Activated naive CD8-positive, alpha-beta T cell (primary cell): ENCODE measurements around the gene AGAP1.

Experiments
- H3K27ac Mint-ChIP-seq: one replicate; pipeline ENCODE4 v1.8.0; 2021; ENCODE audit warnings: mixed read lengths
- H3K27me3 Mint-ChIP-seq: one replicate; pipeline ENCODE4 v1.8.0; 2021; ENCODE audit warnings: mixed read lengths
- H3K36me3 Mint-ChIP-seq: one replicate; pipeline ENCODE4 v1.8.0; 2021; ENCODE audit warnings: mixed read lengths
- H3K4me1 Mint-ChIP-seq: one replicate; pipeline ENCODE4 v1.8.0; 2021; ENCODE audit warnings: low read depth, mixed read lengths
- H3K4me3 Mint-ChIP-seq: one replicate; pipeline ENCODE4 v1.8.0; 2021; ENCODE audit warnings: mild to moderate bottlenecking, mixed read lengths
- H3K9me3 Mint-ChIP-seq: one replicate; pipeline ENCODE4 v1.8.0; 2021; ENCODE audit warnings: low read depth, mixed read lengths

Gene AGAP1

DNA sequence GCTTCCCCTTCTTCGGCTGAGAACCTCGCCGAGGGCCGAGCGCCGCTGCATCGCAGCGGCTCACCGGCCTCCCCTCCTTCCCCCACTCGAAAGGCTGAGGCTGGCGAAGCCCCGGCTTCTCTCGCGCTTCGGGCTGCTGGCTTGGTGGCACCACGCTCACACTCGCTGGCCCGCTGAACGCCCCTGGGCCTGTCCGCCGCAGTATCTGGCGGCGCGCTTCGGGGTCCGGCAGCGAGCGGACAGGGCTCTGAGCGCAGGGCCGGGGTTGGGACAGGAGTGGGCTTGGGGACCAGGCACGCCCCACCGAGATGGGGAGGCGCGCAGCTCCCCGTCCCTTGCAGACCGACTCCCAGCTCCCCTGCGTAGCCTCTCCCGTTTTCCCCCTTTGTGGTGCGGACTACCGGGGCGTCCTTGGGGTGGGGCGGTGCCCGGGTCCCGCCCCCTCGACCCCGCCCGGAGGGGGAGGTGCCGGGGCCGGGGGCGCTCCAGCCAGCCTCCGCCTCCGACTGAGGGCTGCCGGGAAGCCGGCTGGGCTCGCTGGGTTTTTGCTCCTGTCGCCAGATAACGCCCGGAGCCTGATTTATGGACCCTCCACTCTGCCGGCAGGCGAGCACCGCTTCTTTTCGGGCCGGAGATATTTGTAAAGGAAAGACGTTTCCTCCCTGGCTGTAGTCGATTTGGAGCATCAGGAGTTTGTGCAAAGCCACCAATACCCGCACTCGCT is 670.5 kb downstream of the AGAP1 start:
- H3K27ac Mint-ChIP-seq: peak overlapping the region; percentile 54
- peak overlapping the region; percentile 68 for H3K4me3 Mint-ChIP-seq
- H3K36me3 Mint-ChIP-seq: no peaks in the 10 kb centered on the region

DNA sequence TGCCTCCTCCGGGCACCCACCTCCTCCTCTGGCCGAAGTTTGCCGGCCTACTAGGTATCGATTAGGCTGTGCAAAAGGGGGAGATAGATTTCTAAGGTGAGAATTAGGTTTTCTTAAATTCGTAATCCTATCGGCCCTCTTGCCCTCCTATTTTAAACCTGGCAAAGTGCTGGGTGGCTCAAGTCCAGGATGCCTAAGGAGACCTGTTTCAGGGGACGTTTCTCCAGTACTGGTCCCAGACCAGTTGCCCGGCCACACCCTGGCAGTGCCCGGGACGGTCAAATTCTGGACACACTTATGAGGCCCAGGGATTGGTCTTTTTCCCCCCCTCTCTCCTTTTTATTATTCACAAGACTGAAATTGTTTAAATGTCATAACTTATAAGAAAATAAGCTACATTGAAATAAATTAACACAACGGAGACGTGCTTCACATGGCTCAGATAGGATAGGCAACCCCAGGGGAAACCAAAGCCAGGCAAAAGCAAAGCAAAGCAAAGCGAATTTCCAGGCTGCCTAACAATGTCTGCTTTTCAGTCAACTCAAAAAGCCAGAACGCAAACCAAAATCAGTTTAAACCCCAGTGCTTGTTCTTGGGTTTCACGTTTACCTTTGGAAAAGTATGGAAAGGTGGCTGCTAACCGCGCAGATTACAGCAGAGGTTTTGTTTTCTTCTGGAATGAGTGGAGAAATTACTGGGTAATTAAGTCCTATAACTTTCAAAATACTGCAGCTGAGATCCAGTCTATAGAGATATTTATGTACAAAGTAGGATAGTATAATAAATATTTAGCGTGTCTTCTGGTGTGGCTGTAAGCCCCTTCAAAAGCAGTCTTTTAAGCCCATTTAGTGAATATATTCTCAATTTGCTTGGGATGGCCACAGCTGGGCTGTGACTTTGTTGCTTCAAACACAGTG is 671.3 kb downstream of the AGAP1 start:
- Mint-ChIP-seq H3K27me3 (peaks cover 29% of the 10 kb centered on the region), H3K4me3 (peak overlapping the region; percentile 68), H3K27ac (peak overlapping the region; percentile 54), H3K9me3 (no peaks in the 10 kb centered on the region), H3K4me1 (peaks cover 16% of the 10 kb centered on the region), H3K36me3 (no peaks in the 10 kb centered on the region)

More for the DNA sequence above, 670.5 kb downstream of the AGAP1 start:
- H3K4me1 Mint-ChIP-seq: peaks cover 16% of the 10 kb centered on the region
- no peaks in the 10 kb centered on the region for H3K9me3 Mint-ChIP-seq
- peaks cover 23% of the 10 kb centered on the region for H3K27me3 Mint-ChIP-seq

DNA sequence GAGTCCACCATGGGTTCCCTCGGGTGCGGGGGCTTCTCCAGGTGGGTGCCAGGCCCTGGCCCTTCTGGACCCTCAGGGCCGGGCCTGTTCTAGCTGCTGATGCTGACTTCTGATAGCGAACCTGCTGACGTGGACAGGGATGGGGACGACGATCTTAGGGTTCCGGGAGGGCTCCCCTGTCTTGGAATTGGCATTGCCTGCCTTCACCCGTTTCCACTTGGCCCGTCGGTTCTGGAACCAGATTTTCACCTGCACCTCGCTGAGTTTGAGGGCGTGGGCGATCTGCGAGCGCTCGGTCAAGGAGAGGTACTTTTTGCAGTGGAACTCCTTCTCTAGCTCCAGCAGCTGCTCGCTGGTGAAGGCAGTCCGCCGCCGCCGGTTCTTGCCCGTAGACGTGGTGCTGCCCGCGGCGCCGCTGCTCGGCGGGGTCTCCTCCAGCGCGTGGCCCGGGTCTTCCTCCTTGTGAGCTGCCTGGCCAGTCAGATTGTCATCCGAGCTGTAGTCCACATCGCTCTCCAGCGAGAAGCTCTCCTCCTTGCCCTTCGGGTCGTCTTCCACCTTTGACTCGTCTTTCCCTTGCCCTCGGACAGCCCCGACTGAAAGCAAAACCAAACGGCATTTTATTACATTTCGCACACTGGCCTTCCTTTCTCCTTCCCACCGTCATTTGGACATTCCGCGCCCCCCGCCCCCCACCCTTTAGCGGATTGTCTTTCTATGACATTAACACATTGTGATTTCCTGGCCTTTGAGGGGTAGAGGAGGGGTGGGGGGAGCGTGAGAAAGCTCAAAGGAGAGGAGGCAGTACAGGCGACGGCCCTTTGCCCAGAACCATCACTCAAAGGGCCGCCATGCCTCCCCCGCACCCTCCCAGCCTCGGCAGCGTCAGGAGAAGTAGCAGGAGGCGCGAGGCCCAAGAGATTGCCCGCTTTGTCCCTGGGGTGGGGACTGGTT is 672.3 kb downstream of the AGAP1 start:
- peak overlapping the region; percentile 52 for H3K4me3 Mint-ChIP-seq
- no peak overlapping the region for H3K27ac Mint-ChIP-seq
- peaks cover 21% of the 10 kb centered on the region for H3K4me1 Mint-ChIP-seq

DNA sequence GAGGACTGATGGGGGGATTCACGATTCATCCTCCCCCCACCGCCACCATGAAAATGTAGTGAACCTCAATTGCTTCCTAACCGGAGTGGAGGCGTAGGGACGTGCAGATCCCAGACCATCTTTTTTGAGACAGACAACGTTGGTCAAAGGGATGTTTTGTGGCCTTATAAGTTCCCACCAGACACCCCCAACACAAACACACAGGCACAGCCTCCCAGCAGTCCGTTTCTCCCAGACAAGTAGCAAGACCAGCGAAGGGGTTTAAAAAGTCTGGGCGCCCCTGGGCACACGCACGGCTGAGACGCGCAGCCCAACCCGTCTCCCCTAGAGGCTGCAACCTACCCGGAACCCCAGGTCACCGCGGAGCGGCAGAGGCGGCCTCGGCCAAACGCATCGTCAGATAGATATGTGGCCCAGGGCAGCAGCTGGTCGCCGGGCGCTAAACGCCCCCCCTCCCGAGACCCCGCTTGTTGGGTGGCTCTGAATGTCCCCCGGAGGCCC is 673.0 kb downstream of the AGAP1 start:
- Mint-ChIP-seq H3K27ac (no peak overlapping the region), H3K36me3 (no peaks in the 10 kb centered on the region), H3K9me3 (no peaks in the 10 kb centered on the region), H3K27me3 (peaks cover 40% of the 10 kb centered on the region), H3K4me1 (peaks cover 22% of the 10 kb centered on the region), H3K4me3 (peak overlapping the region; percentile 52)

More for the DNA sequence above, 672.3 kb downstream of the AGAP1 start:
- H3K9me3 Mint-ChIP-seq: no peaks in the 10 kb centered on the region
- H3K36me3 Mint-ChIP-seq: no peaks in the 10 kb centered on the region
- H3K27me3 Mint-ChIP-seq: peaks cover 38% of the 10 kb centered on the region

DNA sequence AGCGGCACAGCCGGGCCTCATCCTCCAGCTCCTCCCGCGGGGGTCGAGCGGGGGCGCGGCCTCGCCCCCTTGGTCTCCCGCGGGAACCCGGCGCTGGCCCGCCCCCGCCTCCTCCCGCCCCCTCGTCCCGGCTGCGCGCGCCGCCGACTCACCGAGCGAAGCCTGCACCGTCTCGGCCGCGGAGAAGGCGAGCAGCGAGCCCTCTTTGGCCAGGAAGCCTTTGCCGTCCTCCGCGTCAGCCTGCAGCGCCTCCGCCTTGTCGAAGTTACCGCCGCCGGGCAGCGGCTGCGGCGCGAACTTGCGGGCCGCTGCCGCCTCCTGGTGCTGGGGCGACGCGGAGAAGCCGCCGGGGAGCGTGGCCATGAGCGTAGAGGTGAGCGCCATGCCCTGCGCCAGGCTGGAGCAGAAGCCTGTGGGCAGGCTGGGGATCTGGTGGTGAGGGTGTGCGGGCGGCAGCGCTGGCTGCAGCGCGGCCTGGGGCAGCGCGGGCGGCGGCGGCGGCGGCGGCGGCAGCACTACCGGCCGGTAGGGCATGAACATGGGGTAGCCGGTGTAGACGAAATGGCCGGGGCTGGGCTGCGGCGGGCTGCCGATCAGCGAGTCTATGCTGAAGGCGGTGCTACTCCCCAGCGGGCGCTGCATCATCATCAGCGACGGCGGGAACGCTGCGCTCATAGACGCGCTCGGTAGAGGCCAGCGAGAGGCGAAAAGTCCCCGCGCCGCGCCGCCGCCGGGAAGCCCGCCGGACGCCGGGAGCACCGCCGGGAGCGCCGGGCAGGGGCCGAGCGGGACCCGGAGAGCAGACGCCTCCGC is 673.7 kb downstream of the AGAP1 start:
- Mint-ChIP-seq H3K27me3 (peaks cover 43% of the 10 kb centered on the region), H3K4me1 (peaks cover 25% of the 10 kb centered on the region), H3K4me3 (no peak overlapping the region), H3K9me3 (no peaks in the 10 kb centered on the region), H3K27ac (no peak overlapping the region), H3K36me3 (no peaks in the 10 kb centered on the region)

DNA sequence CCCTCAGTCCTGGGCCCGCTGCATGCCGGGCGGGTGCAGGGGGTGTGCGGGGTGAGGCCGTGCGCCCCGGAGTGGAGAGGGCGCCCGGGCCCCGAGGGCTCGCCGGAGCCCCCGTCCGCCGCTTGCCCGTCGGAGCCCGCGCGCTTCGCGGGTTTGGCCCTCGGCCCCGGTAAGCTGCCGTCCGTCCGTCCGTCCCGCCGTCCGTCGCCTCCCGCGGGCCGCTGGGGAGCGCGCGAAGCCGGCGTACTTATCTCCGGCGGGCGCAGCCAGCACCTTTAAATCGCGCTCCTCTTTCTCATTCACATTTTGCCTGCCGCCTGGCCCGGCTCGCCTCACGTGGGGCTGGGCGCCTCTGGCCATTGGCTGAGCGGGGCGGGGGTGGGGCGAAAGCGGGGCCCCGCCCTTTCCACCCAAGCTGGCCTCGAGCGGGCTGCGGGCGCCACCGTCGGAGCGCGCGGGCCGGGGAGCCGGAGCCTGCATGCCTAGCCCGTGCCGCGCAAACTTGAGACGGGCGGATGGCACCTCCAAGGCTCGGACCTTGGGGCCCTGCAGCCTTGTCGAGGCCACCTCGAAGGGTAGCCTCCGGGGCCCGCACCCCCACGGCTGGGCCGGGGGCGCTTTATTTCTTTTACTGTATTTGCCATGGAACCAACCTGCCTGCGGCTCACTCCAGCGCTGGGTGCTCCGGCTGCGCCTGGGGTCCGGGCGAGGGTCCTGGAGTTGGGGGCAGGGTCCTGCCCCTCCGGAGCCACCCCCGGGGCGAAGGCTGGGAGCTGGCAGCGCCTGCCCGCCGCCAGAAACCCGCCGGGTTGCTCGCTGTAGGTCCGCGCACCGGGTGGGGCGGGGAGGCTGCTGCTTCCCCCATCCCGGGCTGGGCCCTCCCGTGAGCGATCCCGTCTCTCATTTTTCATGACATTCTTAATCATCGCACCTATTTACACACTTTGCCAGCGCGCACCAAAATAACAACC is 674.6 kb downstream of the AGAP1 start, which contains the start of gene GBX2:
Gene GBX2 (minus strand): TSS at position 277 of the 971 bp plus-strand sequence. CDS start 415 bp downstream, outside the sequence.
- Mint-ChIP-seq H3K4me1 (peaks cover 23% of the 10 kb centered on the region), H3K4me3 (no peak within 1 kb of the TSS), H3K27ac (peak within 1 kb of the TSS; percentile 41)

DNA sequence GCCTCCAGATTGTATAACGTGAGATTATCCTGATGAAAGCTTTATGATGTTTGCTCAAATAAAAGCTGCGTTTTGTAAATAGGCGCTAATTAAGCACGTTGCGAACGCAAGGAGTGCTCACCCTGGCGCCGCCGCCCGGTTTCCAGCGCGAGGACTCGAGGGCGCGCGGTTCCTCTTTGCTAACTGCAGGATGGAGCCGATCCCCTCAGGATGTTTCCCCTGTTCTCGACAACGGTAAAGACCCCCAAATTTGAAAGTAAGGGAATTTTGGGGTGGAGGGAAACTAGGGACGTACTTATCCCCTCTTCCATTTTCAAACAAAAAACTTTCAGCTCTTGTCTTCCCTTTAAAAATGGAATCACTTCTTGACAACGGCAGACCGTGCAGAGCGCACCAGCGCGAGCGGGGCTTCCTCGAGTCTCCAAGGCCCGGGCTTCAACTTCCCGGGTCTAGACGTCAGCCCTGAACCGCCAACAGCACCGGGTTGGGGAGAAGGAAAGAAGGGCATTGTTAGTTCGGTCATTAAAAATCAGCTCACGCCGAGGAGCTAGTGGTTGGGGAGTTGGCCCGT is 675.4 kb downstream of the AGAP1 start:
- H3K4me3 Mint-ChIP-seq: no peak overlapping the region
- no peaks in the 10 kb centered on the region for H3K9me3 Mint-ChIP-seq
- H3K4me1 Mint-ChIP-seq: peaks cover 25% of the 10 kb centered on the region
- H3K36me3 Mint-ChIP-seq: no peaks in the 10 kb centered on the region
- peaks cover 48% of the 10 kb centered on the region for H3K27me3 Mint-ChIP-seq
- peak overlapping the region; percentile 41 for H3K27ac Mint-ChIP-seq

More for the DNA sequence above, 674.6 kb downstream of the AGAP1 start, which contains the start of gene GBX2:
- H3K9me3 Mint-ChIP-seq: no peaks in the 10 kb centered on the region
- H3K27me3 Mint-ChIP-seq: peaks cover 41% of the 10 kb centered on the region
- no peaks in the 10 kb centered on the region for H3K36me3 Mint-ChIP-seq

DNA sequence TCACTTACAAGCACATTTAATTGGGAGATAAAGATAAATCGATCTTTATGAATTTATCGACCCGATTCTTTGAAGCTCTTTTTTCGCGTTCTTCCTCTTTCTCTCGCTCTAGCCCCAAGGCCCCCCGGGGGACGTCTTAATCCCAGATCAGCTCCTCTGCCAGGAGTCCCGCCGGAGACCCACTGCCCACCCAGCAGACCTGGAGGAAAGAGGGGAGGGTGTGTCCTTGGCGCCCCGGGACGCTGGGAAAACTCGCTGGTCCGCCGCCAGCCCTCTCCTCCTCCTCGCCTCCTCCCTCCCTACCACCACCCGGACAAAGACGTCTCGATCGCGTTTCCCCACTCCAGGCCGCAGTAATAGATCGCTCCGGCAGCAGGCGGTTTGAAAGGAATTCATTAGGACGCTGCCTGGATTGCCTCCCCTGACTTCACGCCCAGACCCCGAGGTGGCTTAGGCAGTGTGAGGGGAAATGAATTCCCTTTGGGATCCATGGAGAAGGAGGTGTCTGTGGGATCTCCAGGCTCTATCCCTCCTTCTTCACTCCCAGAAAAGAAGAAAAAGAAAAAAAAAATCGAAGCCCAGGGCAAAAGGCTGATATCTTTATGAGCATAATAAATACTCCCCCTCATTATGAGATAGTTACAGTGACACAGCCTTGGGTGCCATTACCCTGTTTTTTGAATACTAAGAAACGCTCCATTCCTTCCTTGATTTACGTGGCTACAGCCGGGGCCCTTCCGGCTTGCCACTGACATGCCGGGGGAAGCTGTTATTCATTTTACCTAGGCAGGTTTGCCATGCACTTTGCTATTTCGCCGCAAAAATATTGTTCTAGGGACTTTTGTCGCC is 676.1 kb downstream of the AGAP1 start:
- H3K36me3 Mint-ChIP-seq: no peaks in the 10 kb centered on the region
- no peak overlapping the region for H3K4me3 Mint-ChIP-seq
- peaks cover 21% of the 10 kb centered on the region for H3K4me1 Mint-ChIP-seq
- H3K9me3 Mint-ChIP-seq: no peaks in the 10 kb centered on the region
- H3K27ac Mint-ChIP-seq: peak overlapping the region; percentile 41
- H3K27me3 Mint-ChIP-seq: peaks cover 53% of the 10 kb centered on the region

DNA sequence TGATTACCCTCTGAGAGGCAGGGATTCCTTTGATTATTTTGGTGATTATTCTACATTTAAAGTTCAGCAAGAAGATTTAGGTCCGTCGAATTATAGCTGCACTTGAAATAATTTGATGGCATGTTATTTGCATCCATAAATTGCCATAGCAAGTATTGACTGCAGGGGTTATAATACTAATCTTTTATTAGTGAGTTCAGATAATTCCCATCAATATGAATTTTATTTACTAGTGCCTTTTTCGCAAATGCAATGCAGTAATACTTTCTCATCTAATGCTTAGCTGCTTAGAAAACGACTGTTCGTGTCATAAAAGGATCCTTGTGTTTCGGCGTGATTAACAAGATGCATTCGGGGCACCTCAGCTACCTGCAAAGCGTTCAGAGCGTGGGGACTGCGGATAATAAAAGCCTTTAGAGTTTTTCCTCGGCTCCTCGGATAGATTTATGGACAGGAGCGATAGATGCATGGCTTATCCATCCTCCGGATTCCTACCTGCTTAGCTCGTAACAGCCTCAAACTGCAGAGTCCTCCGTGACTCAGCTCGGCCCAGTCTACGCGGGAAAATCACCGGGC is 676.8 kb downstream of the AGAP1 start:
- Mint-ChIP-seq H3K27me3 (peaks cover 50% of the 10 kb centered on the region), H3K4me3 (no peak overlapping the region), H3K27ac (peak overlapping the region; percentile 24)

DNA sequence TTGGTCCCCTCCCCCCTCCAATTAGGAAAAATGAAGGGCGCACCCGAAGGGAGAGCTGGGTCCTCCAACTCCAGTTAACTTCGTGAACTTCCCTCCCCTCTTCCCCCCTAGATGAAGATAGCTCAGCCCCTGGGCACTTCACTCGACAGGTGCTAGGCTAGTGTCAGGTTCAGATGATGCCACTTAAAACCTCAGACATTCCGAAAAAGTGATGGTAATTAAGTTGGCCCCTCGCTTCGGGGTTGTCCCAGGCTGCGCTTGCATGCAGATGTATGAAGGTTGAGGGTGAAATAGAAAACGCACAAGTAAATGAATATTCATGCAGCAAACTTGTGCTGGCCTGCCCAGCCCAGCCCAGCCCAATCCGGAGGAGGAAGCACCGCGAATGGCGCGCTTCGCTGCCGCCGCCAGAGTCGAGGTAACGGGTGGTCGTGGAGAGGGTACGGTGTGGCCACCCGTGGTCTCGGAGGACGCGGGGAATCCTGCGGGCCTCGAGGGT is 677.4 kb downstream of the AGAP1 start:
- H3K4me3 Mint-ChIP-seq: no peak overlapping the region
- no peak overlapping the region for H3K27ac Mint-ChIP-seq

More for the DNA sequence above, 676.8 kb downstream of the AGAP1 start:
- Mint-ChIP-seq H3K9me3 (no peaks in the 10 kb centered on the region), H3K36me3 (no peaks in the 10 kb centered on the region), H3K4me1 (peaks cover 19% of the 10 kb centered on the region)

DNA sequence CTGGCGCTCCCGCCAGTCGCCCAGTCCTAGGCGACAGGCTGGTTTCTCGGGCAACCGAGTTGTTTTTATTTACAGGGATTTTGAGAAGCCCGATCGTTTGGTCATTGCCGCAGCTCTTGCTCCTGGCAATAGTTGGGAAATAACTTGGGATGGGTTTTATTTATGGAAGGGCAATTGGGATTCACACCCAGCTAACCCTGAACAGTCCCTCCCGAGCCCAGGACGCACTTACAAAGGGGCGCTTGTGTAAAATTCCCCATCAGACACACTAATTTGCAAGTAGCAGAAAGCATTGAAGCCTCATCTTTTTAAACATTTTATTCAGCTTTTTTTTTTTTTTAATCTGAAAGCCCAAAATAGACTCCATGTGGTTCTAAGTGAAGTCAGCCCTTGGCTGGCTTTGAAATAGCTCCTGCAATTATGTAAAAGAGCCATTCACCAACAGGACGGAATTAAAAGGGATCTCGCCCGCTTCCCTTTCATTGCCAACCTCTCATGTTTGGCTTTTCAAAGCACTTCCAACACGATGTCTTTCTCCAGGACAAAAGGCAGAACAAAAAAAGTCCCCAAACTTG is 677.9 kb downstream of the AGAP1 start:
- H3K4me3 Mint-ChIP-seq: no peak overlapping the region
- H3K4me1 Mint-ChIP-seq: peaks cover 13% of the 10 kb centered on the region
- no peaks in the 10 kb centered on the region for H3K9me3 Mint-ChIP-seq
- no peaks in the 10 kb centered on the region for H3K36me3 Mint-ChIP-seq
- H3K27me3 Mint-ChIP-seq: peaks cover 51% of the 10 kb centered on the region
- no peak overlapping the region for H3K27ac Mint-ChIP-seq

More for the DNA sequence above, 677.4 kb downstream of the AGAP1 start:
- peaks cover 18% of the 10 kb centered on the region for H3K4me1 Mint-ChIP-seq
- H3K36me3 Mint-ChIP-seq: no peaks in the 10 kb centered on the region
- H3K9me3 Mint-ChIP-seq: no peaks in the 10 kb centered on the region
- H3K27me3 Mint-ChIP-seq: peaks cover 52% of the 10 kb centered on the region
